ENCODE data around the gene SYNGR1.

SYNGR1 gene

GRCh38 chr22:39349967-39350726 is at the start of gene SYNGR1:
SYNGR1 (plus strand) TSS chr22:39349991; CDS start chr22:39350011, 20 bp downstream.
- peak within 1 kb of the TSS; percentile 57 for H3K4me3 ChIP-seq (ENCODE audit: low read depth, low read length)
- DNase-seq (ENCODE audit: low read depth): no peak
- peak; percentile 2 for TF ChIP-seq CTCF (IDR thresholded peaks at IDR 0.05; ENCODE audit: low read depth, low read length, missing control alignments)

GRCh38 chr22:39300186-39300830 is 49.5 kb upstream of the SYNGR1 start:
- DNase-seq (ENCODE audit: low read depth): no peak
- TF ChIP-seq CTCF (IDR thresholded peaks at IDR 0.05; ENCODE audit: low read depth, low read length, missing control alignments): no peak
- H3K4me3 ChIP-seq (ENCODE audit: low read depth, low read length): no peak overlapping the region; the same call in 1 of the 2 replicates

GRCh38 chr22:39301108-39301507 is 48.7 kb upstream of the SYNGR1 start:
- no peak for TF ChIP-seq CTCF (IDR thresholded peaks at IDR 0.05; ENCODE audit: low read depth, low read length, missing control alignments)
- no peak for DNase-seq (ENCODE audit: low read depth)
- H3K4me3 ChIP-seq (ENCODE audit: low read depth, low read length): no peak overlapping the region

- DNase-seq (ENCODE audit: low read depth): no peak
- H3K4me3 ChIP-seq (ENCODE audit: low read depth, low read length): no peak overlapping the region
- no peak for TF ChIP-seq CTCF (IDR thresholded peaks at IDR 0.05; ENCODE audit: low read depth, low read length, missing control alignments)
These were observed 47.9 kb upstream of the SYNGR1 start for GRCh38 chr22:39301926-39302325.

GRCh38 chr22:39302431-39302960 is 47.3 kb upstream of the SYNGR1 start:
- TF ChIP-seq CTCF (IDR thresholded peaks at IDR 0.05; ENCODE audit: low read depth, low read length, missing control alignments): no peak
- DNase-seq (ENCODE audit: low read depth): no peak
- H3K4me3 ChIP-seq (ENCODE audit: low read depth, low read length): no peak overlapping the region

GRCh38 chr22:39303358-39303757 is 46.4 kb upstream of the SYNGR1 start:
- TF ChIP-seq CTCF (IDR thresholded peaks at IDR 0.05; ENCODE audit: low read depth, low read length, missing control alignments): no peak
- no peak overlapping the region for H3K4me3 ChIP-seq (ENCODE audit: low read depth, low read length)
- no peak for DNase-seq (ENCODE audit: low read depth)
